Neural crest cell (in vitro differentiated cells): ENCODE measurements around the gene CLTCL1. TPM values are rescaled to one million over a fixed set of nuclear protein-coding genes. Genes with fewer than 3 reads are reported as not detected.

Experiments used
- DNase-seq: peaks from one replicate; pipeline ENCODE4 v3.0.0; 2021; ENCODE audit warnings: low read depth, mixed read lengths, low spot score
- H3K27ac Mint-ChIP-seq: one replicate; pipeline ENCODE4 v1.8.0; 2021; ENCODE audit warnings: mild to moderate bottlenecking, mixed read lengths; ENCODE audit not compliant: unreplicated experiment
- H3K27me3 Mint-ChIP-seq: 2 replicates; pipeline ENCODE4 v1.8.0; 2021; ENCODE audit warnings: low read depth, mild to moderate bottlenecking, mixed read lengths
- H3K36me3 Mint-ChIP-seq: 2 replicates; pipeline ENCODE4 v1.8.0; 2021; ENCODE audit warnings: low read depth, mild to moderate bottlenecking, mixed read lengths
- H3K4me1 Mint-ChIP-seq: 2 replicates; pipeline ENCODE4 v1.8.0; 2021; ENCODE audit warnings: mixed read lengths
- H3K4me3 Mint-ChIP-seq: one replicate; pipeline ENCODE4 v1.8.0; 2021; ENCODE audit warnings: mild to moderate bottlenecking, mixed read lengths
- H3K9me3 Mint-ChIP-seq: 2 replicates; pipeline ENCODE4 v1.8.0; 2021; ENCODE audit warnings: mixed read lengths
- CTCF ChIP-seq: fragments of 200-600 bp; sonication (generic); conservative IDR thresholded peaks from 2 replicates; pipeline ENCODE4 v1.5.0; 2021; ENCODE audit warnings: antibody characterized with exemption, mild to moderate bottlenecking
- total RNA-seq: library from RNA; stranded (reverse); gene quantifications from 2 replicates; pipeline ENCODE4 v1.2.1, GENCODE V29; 2021

CLTCL1 gene
- total RNA-seq, 1 donor from 2014 or later = 7.2 TPM

- no peak for DNase-seq
- no peaks in the 10 kb centered on the region for H3K36me3 Mint-ChIP-seq
- peak overlapping the region; percentile 73 for H3K4me3 Mint-ChIP-seq
- H3K27ac Mint-ChIP-seq = no peak overlapping the region
- TF ChIP-seq CTCF = no peak
- H3K27me3 Mint-ChIP-seq = peaks cover 3% of the 10 kb centered on the region
- H3K4me1 Mint-ChIP-seq = peaks cover 14% of the 10 kb centered on the region
- no peaks in the 10 kb centered on the region for H3K9me3 Mint-ChIP-seq
Observed at GRCh38 chr22:19180740-19181410, 110.6 kb downstream of the CLTCL1 start.

- H3K4me1 Mint-ChIP-seq = peaks cover 16% of the 10 kb centered on the region
- no peak for DNase-seq
- TF ChIP-seq CTCF = no peak
- peaks cover 3% of the 10 kb centered on the region for H3K27me3 Mint-ChIP-seq
- no peaks in the 10 kb centered on the region for H3K9me3 Mint-ChIP-seq
- no peak overlapping the region for H3K4me3 Mint-ChIP-seq
- no peak overlapping the region for H3K27ac Mint-ChIP-seq
- H3K36me3 Mint-ChIP-seq = no peaks in the 10 kb centered on the region
Observed at GRCh38 chr22:19180234-19180633, 111.3 kb downstream of the CLTCL1 start.

GRCh38 chr22:19179497-19180048 lies 111.9 kb downstream of the CLTCL1 start:
- Mint-ChIP-seq H3K27ac (no peak overlapping the region), H3K4me1 (peaks cover 16% of the 10 kb centered on the region), H3K27me3 (peaks cover 3% of the 10 kb centered on the region), H3K36me3 (no peaks in the 10 kb centered on the region), H3K9me3 (no peaks in the 10 kb centered on the region), H3K4me3 (peak overlapping the region; percentile 89)
- peak; percentile 63 for DNase-seq
- peak; percentile 80 for TF ChIP-seq CTCF

- Mint-ChIP-seq H3K9me3 (no peaks in the 10 kb centered on the region), H3K27ac (no peak within 1 kb of the TSS), H3K27me3 (peaks cover 3% of the 10 kb centered on the region), H3K36me3 (no peaks in the 10 kb centered on the region), H3K4me1 (peaks cover 16% of the 10 kb centered on the region), H3K4me3 (peak within 1 kb of the TSS; percentile 89)
- peak; percentile 86 for DNase-seq
- no peak for TF ChIP-seq CTCF
Observed at GRCh38 chr22:19178657-19179496, 112.6 kb downstream of the CLTCL1 start, which contains the start of gene SLC25A1. SLC25A1 (minus strand) TSS chr22:19178736; CDS start chr22:19178673, 63 bp downstream.

- H3K27ac Mint-ChIP-seq = no peak overlapping the region
- no peaks in the 10 kb centered on the region for H3K9me3 Mint-ChIP-seq
- H3K36me3 Mint-ChIP-seq = no peaks in the 10 kb centered on the region
- DNase-seq = peak; percentile 36
- peaks cover 3% of the 10 kb centered on the region for H3K27me3 Mint-ChIP-seq
- H3K4me1 Mint-ChIP-seq = peaks cover 17% of the 10 kb centered on the region
- peak; percentile 21 for TF ChIP-seq CTCF
- no peak overlapping the region for H3K4me3 Mint-ChIP-seq
Observed at GRCh38 chr22:19178065-19178656, 113.4 kb downstream of the CLTCL1 start.
